GM23338 (cell line): ENCODE measurements around the gene DAAM2. TPM values are rescaled to one million over a fixed set of nuclear protein-coding genes. Genes with fewer than 3 reads are reported as not detected.

ENCODE experiments used
- ATAC-seq: fragments of 200-7000 bp; cut with Tn5 transposase; 3 replicates; pipeline ENCODE4 v1.9.1; 2020
- DNase-seq: peaks from one replicate; pipeline ENCODE4 v3.0.0-alpha.2; 2015; ENCODE audit warnings: low spot score
- H2AFZ ChIP-seq: fragments of 200-600 bp; sonication (generic); 2 replicates; pipeline ENCODE4 v1.8.0; 2016; ENCODE audit warnings: antibody characterized with exemption, mild to moderate bottlenecking, moderate library complexity
- H3F3A ChIP-seq: fragments of 200-600 bp; sonication (generic); replicated peaks from 2 replicates; pipeline ENCODE4 v1.8.0; 2017; ENCODE audit warnings: antibody characterized with exemption, mixed run types, low read depth
- H3K27ac ChIP-seq: fragments of 200-600 bp; sonication (generic); 2 replicates; pipeline ENCODE4 v1.6.1; 2016; ENCODE audit warnings: low read depth
- H3K27me3 ChIP-seq: fragments of 200-600 bp; sonication (generic); 2 replicates; pipeline ENCODE4 v1.8.0; 2016; ENCODE audit warnings: mild to moderate bottlenecking, mixed run types, moderate library complexity; ENCODE audit not compliant: insufficient read depth
- H3K36me3 ChIP-seq: fragments of 200-600 bp; sonication (generic); 2 replicates; pipeline ENCODE4 v1.8.0; 2016; ENCODE audit warnings: mild to moderate bottlenecking; ENCODE audit not compliant: insufficient read depth
- H3K4me1 ChIP-seq: fragments of 200-600 bp; sonication (generic); 2 replicates; pipeline ENCODE4 v1.8.0; 2016; ENCODE audit warnings: mild to moderate bottlenecking, moderate library complexity; ENCODE audit not compliant: insufficient read depth
- H3K4me2 ChIP-seq: fragments of 200-600 bp; sonication (generic); 2 replicates; pipeline ENCODE4 v1.7.1; 2017; ENCODE audit warnings: mixed run types
- H3K4me3 ChIP-seq: fragments of 200-600 bp; sonication (generic); 2 replicates; pipeline ENCODE4 v1.6.1; 2016; ENCODE audit warnings: mixed run types
- H3K79me2 ChIP-seq: fragments of 200-600 bp; sonication (generic); replicated peaks from 2 replicates; pipeline ENCODE4 v1.8.0; 2017; ENCODE audit warnings: mild to moderate bottlenecking; ENCODE audit not compliant: insufficient read depth
- H3K9me2 ChIP-seq: fragments of 200-600 bp; sonication (generic); 2 replicates; pipeline ENCODE4 v1.8.0; 2017; ENCODE audit not compliant: insufficient read depth
- H4K20me1 ChIP-seq: fragments of 200-600 bp; sonication (generic); replicated peaks from 2 replicates; pipeline ENCODE4 v1.8.0; 2017; ENCODE audit warnings: mild to moderate bottlenecking; ENCODE audit not compliant: insufficient read depth
- H3K27ac Mint-ChIP-seq: 2 replicates; pipeline ENCODE4 v1.8.0; 2020; ENCODE audit warnings: inconsistent platforms, mild to moderate bottlenecking, moderate library complexity, mixed read lengths
- H3K27me3 Mint-ChIP-seq: 3 replicates; pipeline ENCODE4 v1.8.0; 2022; ENCODE audit warnings: low read depth, mild to moderate bottlenecking, moderate library complexity, mixed read lengths, inconsistent platforms; ENCODE audit not compliant: insufficient read depth, poor library complexity
- H3K36me3 Mint-ChIP-seq: 3 replicates; pipeline ENCODE4 v1.8.0; 2021; ENCODE audit warnings: low read depth, mild to moderate bottlenecking, inconsistent platforms, moderate library complexity, mixed read lengths
- H3K4me1 Mint-ChIP-seq: 3 replicates; pipeline ENCODE4 v1.8.0; 2020; ENCODE audit warnings: mild to moderate bottlenecking, inconsistent platforms, mixed read lengths
- H3K4me3 Mint-ChIP-seq: 3 replicates; pipeline ENCODE4 v1.8.0; 2021; ENCODE audit warnings: moderate library complexity, mild to moderate bottlenecking, inconsistent platforms, mixed read lengths
- H3K9me3 Mint-ChIP-seq: 3 replicates; pipeline ENCODE4 v1.8.0; 2020; ENCODE audit warnings: moderate library complexity, mild to moderate bottlenecking, inconsistent platforms, mixed read lengths
- CREB1 ChIP-seq: fragments of 250-450 bp; sonication (Bioruptor Pico); IDR thresholded peaks from 2 replicates; pipeline ENCODE4 v1.5.0; 2020; ENCODE audit warnings: low read depth, mild to moderate bottlenecking, moderate library complexity
- EZH2 ChIP-seq: fragments of 200-600 bp; sonication (generic); IDR thresholded peaks from one replicate; pipeline ENCODE4 v1.8.0; 2017; ENCODE audit warnings: antibody characterized with exemption, mild to moderate bottlenecking, low read depth; ENCODE audit not compliant: unreplicated experiment
- EZH2phosphoT487 ChIP-seq: fragments of 200-600 bp; sonication (generic); IDR thresholded peaks from one replicate; pipeline ENCODE4 v1.8.1; 2018; ENCODE audit warnings: antibody characterized with exemption; ENCODE audit not compliant: unreplicated experiment
- JUNB ChIP-seq: IDR thresholded peaks from one replicate; pipeline ENCODE4 v1.6.1; 2016; ENCODE audit warnings: antibody characterized with exemption; ENCODE audit not compliant: unreplicated experiment
- NANOG ChIP-seq: IDR thresholded peaks from 2 replicates; pipeline ENCODE4 v1.6.1; 2016; ENCODE audit warnings: antibody characterized with exemption, borderline replicate concordance
- POLR2AphosphoS5 ChIP-seq: IDR thresholded peaks from 2 replicates; pipeline ENCODE4 v1.6.1; 2016; ENCODE audit warnings: antibody characterized with exemption, low read depth
- STAT1 ChIP-seq: IDR thresholded peaks from one replicate; pipeline ENCODE4 v1.6.1; 2016; ENCODE audit warnings: antibody characterized with exemption; ENCODE audit not compliant: unreplicated experiment
- ZNF114 ChIP-seq: fragments of 250-450 bp; sonication (Bioruptor Pico); IDR thresholded peaks from 2 replicates; pipeline ENCODE4 v1.5.0; 2020; ENCODE audit warnings: mild to moderate bottlenecking, moderate library complexity
- ZNF331 ChIP-seq: fragments of 250-450 bp; sonication (Bioruptor Pico); IDR thresholded peaks from 2 replicates; pipeline ENCODE4 v1.5.0; 2020; ENCODE audit warnings: low read depth, mild to moderate bottlenecking, moderate library complexity
- polyA plus RNA-seq: library from polyadenylated mRNA; unstranded; fragments of >200 nt; fragmentation: Nextera tagmentation; extraction: Ambion mirVana; gene quantifications from 2 replicates; pipeline ENCODE4 v1.2.1, GENCODE V29; 2016
- total RNA-seq: library from RNA; depleted of rRNA; stranded (reverse); fragments of >200 nt; shearing (Covaris generic); gene quantifications from 2 replicates; pipeline ENCODE4 v1.2.3, GENCODE V29; 2014
- TF ChIP-seq, protein P1 (sequence below): IDR thresholded peaks from one replicate; pipeline ENCODE4 v1.6.1; 2018; ENCODE audit warnings: antibody characterized with exemption; ENCODE audit not compliant: unreplicated experiment
- TF ChIP-seq, protein P2 (sequence below): IDR thresholded peaks from 2 replicates; pipeline ENCODE4 v1.6.1; 2016; ENCODE audit warnings: antibody characterized with exemption
- TF ChIP-seq, protein P3 (sequence below), 2 experiments: fragments of 200-600 bp in 1 of 2; sonication (generic) in 1 of 2; conservative IDR thresholded peaks; 2 replicates each; pipeline versions ENCODE4 v1.5.1 to v1.6.1; 2016 to 2017; ENCODE audit warnings: antibody characterized with exemption in 2 of 2, low read depth in 2 of 2, mild to moderate bottlenecking in 2 of 2, moderate library complexity in 1 of 2
- TF ChIP-seq, protein P4 (sequence below): fragments of 250-450 bp; sonication (Bioruptor Pico); IDR thresholded peaks from 2 replicates; pipeline ENCODE4 v1.5.0; 2020; ENCODE audit warnings: mild to moderate bottlenecking, moderate library complexity

DAAM2 gene
- total and polyA plus RNA-seq, 2 experiments from 2014 or later: 1.4 to 4.9 TPM

DNA sequence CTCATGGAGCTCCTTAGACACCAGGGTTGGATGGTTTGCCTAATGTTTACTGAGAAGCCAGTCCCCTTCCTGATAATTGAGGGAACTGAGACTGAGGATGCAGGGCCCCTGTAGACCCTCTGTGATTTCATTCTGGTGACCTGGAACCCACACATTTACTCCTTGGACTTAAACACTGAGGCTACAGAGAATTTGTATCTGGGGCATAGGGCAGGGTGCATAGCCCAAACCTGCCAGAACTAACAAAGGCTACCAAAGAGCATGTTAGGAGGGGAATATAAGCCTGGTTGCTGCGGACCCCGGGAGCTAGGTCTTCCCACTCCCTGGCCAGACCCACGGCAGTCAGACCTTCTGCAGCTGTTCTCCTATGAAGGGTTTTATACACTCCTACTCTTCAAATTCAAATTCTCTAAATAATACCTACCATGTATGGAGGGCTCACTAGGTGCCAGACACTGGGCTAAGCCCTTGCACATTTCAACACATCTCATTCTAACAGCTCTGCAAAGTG lies 19.7 kb downstream of the DAAM2 start:
- Mint-ChIP-seq H3K27me3 (no peaks in the 10 kb centered on the region), H3K9me3 (no peaks in the 10 kb centered on the region; the same call in 2 of the 3 replicates), H3K36me3 (peaks cover 7% of the 10 kb centered on the region; the same call in 2 of the 3 replicates), H3K27ac (no peak overlapping the region), H3K4me1 (peaks cover 34% of the 10 kb centered on the region), H3K4me3 (no peak overlapping the region)
- no peaks in the 10 kb centered on the region for H3K36me3 ChIP-seq
- no peak overlapping the region for H3K4me2 ChIP-seq
- 0 out of 2 replicates have a peak, but pooled peaks cover 11% of the 10 kb centered on the region for H3K9me2 ChIP-seq
- no peak overlapping the region for H3K27ac ChIP-seq
- H3K4me3 ChIP-seq: no peak overlapping the region
- no peaks in the 10 kb centered on the region for H3K27me3 ChIP-seq
- no peaks in the 10 kb centered on the region for H4K20me1 ChIP-seq
- TF ChIP-seq EZH2 (no peak), EZH2phosphoT487 (no peak), JUNB (no peak), CREB1 (CRISPR knock-in tag) (no peak), ZNF114 (CRISPR knock-in tag) (no peak), STAT1 (no peak), NANOG (no peak), ZNF331 (CRISPR knock-in tag) (no peak), POLR2AphosphoS5 (no peak)
- TF ChIP-seq, protein P1, sequence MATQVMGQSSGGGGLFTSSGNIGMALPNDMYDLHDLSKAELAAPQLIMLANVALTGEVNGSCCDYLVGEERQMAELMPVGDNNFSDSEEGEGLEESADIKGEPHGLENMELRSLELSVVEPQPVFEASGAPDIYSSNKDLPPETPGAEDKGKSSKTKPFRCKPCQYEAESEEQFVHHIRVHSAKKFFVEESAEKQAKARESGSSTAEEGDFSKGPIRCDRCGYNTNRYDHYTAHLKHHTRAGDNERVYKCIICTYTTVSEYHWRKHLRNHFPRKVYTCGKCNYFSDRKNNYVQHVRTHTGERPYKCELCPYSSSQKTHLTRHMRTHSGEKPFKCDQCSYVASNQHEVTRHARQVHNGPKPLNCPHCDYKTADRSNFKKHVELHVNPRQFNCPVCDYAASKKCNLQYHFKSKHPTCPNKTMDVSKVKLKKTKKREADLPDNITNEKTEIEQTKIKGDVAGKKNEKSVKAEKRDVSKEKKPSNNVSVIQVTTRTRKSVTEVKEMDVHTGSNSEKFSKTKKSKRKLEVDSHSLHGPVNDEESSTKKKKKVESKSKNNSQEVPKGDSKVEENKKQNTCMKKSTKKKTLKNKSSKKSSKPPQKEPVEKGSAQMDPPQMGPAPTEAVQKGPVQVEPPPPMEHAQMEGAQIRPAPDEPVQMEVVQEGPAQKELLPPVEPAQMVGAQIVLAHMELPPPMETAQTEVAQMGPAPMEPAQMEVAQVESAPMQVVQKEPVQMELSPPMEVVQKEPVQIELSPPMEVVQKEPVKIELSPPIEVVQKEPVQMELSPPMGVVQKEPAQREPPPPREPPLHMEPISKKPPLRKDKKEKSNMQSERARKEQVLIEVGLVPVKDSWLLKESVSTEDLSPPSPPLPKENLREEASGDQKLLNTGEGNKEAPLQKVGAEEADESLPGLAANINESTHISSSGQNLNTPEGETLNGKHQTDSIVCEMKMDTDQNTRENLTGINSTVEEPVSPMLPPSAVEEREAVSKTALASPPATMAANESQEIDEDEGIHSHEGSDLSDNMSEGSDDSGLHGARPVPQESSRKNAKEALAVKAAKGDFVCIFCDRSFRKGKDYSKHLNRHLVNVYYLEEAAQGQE: no peak
- TF ChIP-seq, protein P2, sequence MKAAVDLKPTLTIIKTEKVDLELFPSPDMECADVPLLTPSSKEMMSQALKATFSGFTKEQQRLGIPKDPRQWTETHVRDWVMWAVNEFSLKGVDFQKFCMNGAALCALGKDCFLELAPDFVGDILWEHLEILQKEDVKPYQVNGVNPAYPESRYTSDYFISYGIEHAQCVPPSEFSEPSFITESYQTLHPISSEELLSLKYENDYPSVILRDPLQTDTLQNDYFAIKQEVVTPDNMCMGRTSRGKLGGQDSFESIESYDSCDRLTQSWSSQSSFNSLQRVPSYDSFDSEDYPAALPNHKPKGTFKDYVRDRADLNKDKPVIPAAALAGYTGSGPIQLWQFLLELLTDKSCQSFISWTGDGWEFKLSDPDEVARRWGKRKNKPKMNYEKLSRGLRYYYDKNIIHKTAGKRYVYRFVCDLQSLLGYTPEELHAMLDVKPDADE: no peak
- TF ChIP-seq, protein P3, sequence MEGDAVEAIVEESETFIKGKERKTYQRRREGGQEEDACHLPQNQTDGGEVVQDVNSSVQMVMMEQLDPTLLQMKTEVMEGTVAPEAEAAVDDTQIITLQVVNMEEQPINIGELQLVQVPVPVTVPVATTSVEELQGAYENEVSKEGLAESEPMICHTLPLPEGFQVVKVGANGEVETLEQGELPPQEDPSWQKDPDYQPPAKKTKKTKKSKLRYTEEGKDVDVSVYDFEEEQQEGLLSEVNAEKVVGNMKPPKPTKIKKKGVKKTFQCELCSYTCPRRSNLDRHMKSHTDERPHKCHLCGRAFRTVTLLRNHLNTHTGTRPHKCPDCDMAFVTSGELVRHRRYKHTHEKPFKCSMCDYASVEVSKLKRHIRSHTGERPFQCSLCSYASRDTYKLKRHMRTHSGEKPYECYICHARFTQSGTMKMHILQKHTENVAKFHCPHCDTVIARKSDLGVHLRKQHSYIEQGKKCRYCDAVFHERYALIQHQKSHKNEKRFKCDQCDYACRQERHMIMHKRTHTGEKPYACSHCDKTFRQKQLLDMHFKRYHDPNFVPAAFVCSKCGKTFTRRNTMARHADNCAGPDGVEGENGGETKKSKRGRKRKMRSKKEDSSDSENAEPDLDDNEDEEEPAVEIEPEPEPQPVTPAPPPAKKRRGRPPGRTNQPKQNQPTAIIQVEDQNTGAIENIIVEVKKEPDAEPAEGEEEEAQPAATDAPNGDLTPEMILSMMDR (conservative IDR thresholded peaks at IDR 0.05; ENCODE audit: low read depth in 2 of 2): no peak
- TF ChIP-seq, protein P4, sequence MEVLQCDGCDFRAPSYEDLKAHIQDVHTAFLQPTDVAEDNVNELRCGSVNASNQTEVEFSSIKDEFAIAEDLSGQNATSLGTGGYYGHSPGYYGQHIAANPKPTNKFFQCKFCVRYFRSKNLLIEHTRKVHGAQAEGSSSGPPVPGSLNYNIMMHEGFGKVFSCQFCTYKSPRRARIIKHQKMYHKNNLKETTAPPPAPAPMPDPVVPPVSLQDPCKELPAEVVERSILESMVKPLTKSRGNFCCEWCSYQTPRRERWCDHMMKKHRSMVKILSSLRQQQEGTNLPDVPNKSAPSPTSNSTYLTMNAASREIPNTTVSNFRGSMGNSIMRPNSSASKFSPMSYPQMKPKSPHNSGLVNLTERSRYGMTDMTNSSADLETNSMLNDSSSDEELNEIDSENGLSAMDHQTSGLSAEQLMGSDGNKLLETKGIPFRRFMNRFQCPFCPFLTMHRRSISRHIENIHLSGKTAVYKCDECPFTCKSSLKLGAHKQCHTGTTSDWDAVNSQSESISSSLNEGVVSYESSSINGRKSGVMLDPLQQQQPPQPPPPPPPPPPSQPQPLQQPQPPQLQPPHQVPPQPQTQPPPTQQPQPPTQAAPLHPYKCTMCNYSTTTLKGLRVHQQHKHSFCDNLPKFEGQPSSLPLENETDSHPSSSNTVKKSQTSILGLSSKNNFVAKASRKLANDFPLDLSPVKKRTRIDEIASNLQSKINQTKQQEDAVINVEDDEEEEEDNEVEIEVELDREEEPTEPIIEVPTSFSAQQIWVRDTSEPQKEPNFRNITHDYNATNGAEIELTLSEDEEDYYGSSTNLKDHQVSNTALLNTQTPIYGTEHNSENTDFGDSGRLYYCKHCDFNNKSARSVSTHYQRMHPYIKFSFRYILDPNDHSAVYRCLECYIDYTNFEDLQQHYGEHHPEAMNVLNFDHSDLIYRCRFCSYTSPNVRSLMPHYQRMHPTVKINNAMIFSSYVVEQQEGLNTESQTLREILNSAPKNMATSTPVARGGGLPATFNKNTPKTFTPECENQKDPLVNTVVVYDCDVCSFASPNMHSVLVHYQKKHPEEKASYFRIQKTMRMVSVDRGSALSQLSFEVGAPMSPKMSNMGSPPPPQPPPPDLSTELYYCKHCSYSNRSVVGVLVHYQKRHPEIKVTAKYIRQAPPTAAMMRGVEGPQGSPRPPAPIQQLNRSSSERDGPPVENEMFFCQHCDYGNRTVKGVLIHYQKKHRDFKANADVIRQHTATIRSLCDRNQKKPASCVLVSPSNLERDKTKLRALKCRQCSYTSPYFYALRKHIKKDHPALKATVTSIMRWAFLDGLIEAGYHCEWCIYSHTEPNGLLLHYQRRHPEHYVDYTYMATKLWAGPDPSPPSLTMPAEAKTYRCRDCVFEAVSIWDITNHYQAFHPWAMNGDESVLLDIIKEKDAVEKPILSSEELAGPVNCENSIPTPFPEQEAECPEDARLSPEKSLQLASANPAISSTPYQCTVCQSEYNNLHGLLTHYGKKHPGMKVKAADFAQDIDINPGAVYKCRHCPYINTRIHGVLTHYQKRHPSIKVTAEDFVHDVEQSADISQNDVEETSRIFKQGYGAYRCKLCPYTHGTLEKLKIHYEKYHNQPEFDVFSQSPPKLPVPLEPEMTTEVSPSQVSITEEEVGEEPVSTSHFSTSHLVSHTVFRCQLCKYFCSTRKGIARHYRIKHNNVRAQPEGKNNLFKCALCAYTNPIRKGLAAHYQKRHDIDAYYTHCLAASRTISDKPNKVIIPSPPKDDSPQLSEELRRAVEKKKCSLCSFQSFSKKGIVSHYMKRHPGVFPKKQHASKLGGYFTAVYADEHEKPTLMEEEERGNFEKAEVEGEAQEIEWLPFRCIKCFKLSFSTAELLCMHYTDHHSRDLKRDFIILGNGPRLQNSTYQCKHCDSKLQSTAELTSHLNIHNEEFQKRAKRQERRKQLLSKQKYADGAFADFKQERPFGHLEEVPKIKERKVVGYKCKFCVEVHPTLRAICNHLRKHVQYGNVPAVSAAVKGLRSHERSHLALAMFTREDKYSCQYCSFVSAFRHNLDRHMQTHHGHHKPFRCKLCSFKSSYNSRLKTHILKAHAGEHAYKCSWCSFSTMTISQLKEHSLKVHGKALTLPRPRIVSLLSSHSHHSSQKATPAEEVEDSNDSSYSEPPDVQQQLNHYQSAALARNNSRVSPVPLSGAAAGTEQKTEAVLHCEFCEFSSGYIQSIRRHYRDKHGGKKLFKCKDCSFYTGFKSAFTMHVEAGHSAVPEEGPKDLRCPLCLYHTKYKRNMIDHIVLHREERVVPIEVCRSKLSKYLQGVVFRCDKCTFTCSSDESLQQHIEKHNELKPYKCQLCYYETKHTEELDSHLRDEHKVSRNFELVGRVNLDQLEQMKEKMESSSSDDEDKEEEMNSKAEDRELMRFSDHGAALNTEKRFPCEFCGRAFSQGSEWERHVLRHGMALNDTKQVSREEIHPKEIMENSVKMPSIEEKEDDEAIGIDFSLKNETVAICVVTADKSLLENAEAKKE (CRISPR knock-in tag): no peak
- no peaks in the 10 kb centered on the region for H3F3A ChIP-seq
- no peak for ATAC-seq
- H3K79me2 ChIP-seq: no peaks in the 10 kb centered on the region
- peaks cover 12% of the 10 kb centered on the region; the same call in 1 of the 2 replicates for H3K4me1 ChIP-seq
- H2AFZ ChIP-seq: no peak overlapping the region
- DNase-seq: no peak
